Measurements from ENCODE around the gene IGF2R. TPM values are rescaled to one million over a fixed set of nuclear protein-coding genes. Genes with fewer than 3 reads are reported as not detected.

The IGF2R gene
- total RNA-seq, 1 experiment from 2014 or later: 75.3 TPM

DNA sequence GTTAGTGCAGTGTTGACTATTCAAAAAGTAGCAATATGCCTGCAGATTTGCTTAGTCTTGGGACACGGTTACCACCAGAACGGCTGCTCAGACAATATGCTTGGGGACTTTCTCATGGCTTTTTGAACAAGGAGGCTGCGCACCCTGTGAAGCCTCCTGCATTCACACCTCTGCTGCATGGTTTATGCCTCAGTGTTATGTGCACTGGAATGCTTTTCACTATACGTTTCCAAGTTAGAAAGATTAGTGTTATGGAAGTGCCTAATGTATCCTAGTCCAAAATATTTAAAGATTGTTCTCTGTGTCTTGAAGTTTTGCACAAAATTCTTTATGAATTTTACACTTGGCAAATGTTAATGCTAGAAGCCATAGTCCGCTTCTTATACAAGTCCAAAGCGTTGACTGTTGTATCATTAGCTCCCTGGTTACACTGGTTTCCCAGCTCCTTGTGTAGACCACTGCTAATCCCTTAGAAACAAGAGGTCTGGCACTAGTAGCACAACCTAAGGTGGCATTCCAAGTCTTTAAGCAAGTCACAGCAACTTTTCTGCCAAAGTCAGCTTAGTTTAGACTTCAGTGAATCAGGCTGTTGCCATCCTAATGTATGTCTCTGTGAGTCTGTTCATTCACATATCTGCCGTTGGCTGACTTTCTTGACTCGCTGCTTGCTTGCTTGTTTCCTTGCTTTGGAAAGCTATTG is 126.4 kb downstream of the IGF2R start:
- CTCF ChIA-PET: no interaction called here
- H3K4me1 Mint-ChIP-seq: no peaks in the 10 kb centered on the region
- POLR2A ChIA-PET: no interaction called here
- H3K4me3 Mint-ChIP-seq: no peak overlapping the region
- TF ChIP-seq ZNF423 (CRISPR knock-in tag; IDR thresholded peaks at IDR 0.05): no peak
- no peaks in the 10 kb centered on the region for H3K9me3 Mint-ChIP-seq
- H3K27ac Mint-ChIP-seq: no peak overlapping the region
- ATAC-seq (no peak), DNase-seq (ENCODE audit: low spot score) (no peak)
- H3K36me3 Mint-ChIP-seq: peaks cover 60% of the 10 kb centered on the region
- no peaks in the 10 kb centered on the region for H3K27me3 Mint-ChIP-seq (ENCODE audit: low read depth)

DNA sequence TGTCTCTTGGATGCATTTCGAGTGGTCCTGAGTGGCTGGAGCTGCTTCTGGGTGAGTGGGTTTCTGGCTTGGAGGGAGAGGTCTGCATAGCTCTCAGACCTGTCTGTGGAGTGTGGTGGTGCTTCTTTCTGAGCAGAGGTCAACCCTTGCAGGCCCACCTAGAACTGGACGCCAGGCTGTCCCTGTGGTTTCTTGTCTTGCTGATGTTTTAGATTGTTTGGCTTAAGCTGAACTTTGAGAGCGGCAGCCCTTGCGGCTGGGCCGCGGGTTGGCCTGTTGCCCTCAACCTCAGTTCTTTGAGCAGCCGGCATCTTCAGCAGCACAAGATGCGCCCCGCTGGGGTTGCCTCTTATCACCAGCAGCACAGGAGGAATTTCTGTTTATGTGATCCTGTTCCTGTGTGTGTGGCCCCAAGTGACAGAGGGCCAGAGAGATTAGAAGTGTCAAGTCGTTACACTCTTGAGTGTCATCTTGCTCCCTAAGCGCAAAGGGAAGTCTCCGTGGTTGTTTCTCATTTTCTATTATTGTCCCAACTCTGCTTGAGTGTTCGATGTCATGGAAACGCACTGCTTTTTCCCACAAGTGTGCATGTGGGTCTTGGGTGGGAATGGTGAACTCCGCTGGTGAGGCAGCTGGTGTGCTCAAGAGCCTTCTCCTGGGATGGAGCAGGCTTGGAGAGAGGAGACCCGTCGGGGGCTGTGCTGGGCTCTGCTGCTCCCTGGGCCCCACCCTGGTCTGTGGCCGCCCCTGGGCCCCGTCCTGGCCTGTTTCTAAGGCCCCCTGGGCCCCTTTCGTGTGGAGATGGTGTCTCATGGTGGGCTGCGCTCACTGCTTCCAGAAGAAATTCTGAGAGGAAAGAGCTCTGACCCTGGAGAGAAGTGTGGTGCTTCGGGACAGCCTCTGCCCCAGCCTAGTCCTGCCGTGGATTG is 132.7 kb downstream of the IGF2R start:
- Mint-ChIP-seq H3K27ac (peak overlapping the region; percentile 26; the same call in 1 of the 2 replicates), H3K9me3 (no peaks in the 10 kb centered on the region), H3K36me3 (peaks cover 51% of the 10 kb centered on the region), H3K4me3 (no peak overlapping the region), H3K4me1 (no peaks in the 10 kb centered on the region), H3K27me3 (ENCODE audit: low read depth) (no peaks in the 10 kb centered on the region)
- no peak for TF ChIP-seq SMAD3 (CRISPR knock-in tag; IDR thresholded peaks at IDR 0.05; ENCODE audit: borderline replicate concordance)
- TF ChIP-seq, protein P1, sequence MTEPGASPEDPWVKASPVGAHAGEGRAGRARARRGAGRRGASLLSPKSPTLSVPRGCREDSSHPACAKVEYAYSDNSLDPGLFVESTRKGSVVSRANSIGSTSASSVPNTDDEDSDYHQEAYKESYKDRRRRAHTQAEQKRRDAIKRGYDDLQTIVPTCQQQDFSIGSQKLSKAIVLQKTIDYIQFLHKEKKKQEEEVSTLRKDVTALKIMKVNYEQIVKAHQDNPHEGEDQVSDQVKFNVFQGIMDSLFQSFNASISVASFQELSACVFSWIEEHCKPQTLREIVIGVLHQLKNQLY (CRISPR knock-in tag; IDR thresholded peaks at IDR 0.05): no peak
- TF ChIP-seq, protein P2, sequence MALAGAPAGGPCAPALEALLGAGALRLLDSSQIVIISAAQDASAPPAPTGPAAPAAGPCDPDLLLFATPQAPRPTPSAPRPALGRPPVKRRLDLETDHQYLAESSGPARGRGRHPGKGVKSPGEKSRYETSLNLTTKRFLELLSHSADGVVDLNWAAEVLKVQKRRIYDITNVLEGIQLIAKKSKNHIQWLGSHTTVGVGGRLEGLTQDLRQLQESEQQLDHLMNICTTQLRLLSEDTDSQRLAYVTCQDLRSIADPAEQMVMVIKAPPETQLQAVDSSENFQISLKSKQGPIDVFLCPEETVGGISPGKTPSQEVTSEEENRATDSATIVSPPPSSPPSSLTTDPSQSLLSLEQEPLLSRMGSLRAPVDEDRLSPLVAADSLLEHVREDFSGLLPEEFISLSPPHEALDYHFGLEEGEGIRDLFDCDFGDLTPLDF (CRISPR knock-in tag; IDR thresholded peaks at IDR 0.05): no peak
- no peak for TF ChIP-seq RELA (CRISPR knock-in tag; IDR thresholded peaks at IDR 0.05; ENCODE audit: borderline replicate concordance)
- no peak for TF ChIP-seq TCF7 (CRISPR knock-in tag; IDR thresholded peaks at IDR 0.05; ENCODE audit: low read depth)
- no peak for TF ChIP-seq ATF1 (CRISPR knock-in tag; IDR thresholded peaks at IDR 0.05)
- no peak for TF ChIP-seq PRRX2 (CRISPR knock-in tag; IDR thresholded peaks at IDR 0.05)
- TF ChIP-seq, protein P3, sequence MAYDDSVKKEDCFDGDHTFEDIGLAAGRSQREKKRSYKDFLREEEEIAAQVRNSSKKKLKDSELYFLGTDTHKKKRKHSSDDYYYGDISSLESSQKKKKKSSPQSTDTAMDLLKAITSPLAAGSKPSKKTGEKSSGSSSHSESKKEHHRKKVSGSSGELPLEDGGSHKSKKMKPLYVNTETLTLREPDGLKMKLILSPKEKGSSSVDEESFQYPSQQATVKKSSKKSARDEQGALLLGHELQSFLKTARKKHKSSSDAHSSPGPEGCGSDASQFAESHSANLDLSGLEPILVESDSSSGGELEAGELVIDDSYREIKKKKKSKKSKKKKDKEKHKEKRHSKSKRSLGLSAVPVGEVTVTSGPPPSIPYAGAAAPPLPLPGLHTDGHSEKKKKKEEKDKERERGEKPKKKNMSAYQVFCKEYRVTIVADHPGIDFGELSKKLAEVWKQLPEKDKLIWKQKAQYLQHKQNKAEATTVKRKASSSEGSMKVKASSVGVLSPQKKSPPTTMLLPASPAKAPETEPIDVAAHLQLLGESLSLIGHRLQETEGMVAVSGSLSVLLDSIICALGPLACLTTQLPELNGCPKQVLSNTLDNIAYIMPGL (CRISPR knock-in tag; IDR thresholded peaks at IDR 0.05): no peak
- no peak for TF ChIP-seq GRHL2 (CRISPR knock-in tag; IDR thresholded peaks at IDR 0.05; ENCODE audit: insufficient replicate concordance, severe bottlenecking)
- no peak for ATAC-seq
- no peak for DNase-seq (ENCODE audit: low spot score)
- ChIA-PET POLR2A (interaction anchor here (1.2 kb wide), 1 partner anchor 11 kb away, joined by 3 read pairs; no protein-coding TSS in a partner anchor), CTCF (interaction anchor here (0.8 to 1.6 kb wide), 3 partner anchors 13 to 354 kb away, joined by 3 to 8 read pairs (median 4); no protein-coding TSS in a partner anchor)

DNA sequence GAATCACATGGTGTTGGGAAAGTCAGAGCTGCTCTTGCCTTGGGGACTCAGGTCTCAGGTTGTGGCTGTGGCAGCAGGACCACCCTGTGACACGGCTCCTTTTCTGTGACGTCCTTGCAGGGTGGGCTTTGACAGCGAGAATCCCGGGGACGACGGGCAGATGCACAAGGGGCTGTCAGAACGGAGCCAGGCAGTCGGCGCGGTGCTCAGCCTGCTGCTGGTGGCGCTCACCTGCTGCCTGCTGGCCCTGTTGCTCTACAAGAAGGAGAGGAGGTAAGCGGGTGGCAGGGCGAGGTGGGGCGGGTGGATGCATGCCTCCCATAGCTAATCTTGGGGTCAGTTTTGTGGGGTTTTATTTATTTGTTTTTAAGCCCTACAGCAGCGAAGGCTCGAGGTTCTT is 133.5 kb downstream of the IGF2R start:
- peaks cover 48% of the 10 kb centered on the region for H3K36me3 Mint-ChIP-seq
- no peaks in the 10 kb centered on the region for H3K4me1 Mint-ChIP-seq
- no peaks in the 10 kb centered on the region for H3K27me3 Mint-ChIP-seq (ENCODE audit: low read depth)
- no peak for TF ChIP-seq JAZF1 (CRISPR knock-in tag; IDR thresholded peaks at IDR 0.05)
- TF ChIP-seq SMAD3 (CRISPR knock-in tag; IDR thresholded peaks at IDR 0.05; ENCODE audit: borderline replicate concordance): no peak
- no peak for TF ChIP-seq ZNF219 (CRISPR knock-in tag; IDR thresholded peaks at IDR 0.05; ENCODE audit: borderline replicate concordance)
- TF ChIP-seq, protein P1 (CRISPR knock-in tag; IDR thresholded peaks at IDR 0.05): no peak
- TF ChIP-seq ATF1 (CRISPR knock-in tag; IDR thresholded peaks at IDR 0.05): no peak
- TF ChIP-seq CREB1 (CRISPR knock-in tag; IDR thresholded peaks at IDR 0.05): no peak
- TF ChIP-seq, protein P4, sequence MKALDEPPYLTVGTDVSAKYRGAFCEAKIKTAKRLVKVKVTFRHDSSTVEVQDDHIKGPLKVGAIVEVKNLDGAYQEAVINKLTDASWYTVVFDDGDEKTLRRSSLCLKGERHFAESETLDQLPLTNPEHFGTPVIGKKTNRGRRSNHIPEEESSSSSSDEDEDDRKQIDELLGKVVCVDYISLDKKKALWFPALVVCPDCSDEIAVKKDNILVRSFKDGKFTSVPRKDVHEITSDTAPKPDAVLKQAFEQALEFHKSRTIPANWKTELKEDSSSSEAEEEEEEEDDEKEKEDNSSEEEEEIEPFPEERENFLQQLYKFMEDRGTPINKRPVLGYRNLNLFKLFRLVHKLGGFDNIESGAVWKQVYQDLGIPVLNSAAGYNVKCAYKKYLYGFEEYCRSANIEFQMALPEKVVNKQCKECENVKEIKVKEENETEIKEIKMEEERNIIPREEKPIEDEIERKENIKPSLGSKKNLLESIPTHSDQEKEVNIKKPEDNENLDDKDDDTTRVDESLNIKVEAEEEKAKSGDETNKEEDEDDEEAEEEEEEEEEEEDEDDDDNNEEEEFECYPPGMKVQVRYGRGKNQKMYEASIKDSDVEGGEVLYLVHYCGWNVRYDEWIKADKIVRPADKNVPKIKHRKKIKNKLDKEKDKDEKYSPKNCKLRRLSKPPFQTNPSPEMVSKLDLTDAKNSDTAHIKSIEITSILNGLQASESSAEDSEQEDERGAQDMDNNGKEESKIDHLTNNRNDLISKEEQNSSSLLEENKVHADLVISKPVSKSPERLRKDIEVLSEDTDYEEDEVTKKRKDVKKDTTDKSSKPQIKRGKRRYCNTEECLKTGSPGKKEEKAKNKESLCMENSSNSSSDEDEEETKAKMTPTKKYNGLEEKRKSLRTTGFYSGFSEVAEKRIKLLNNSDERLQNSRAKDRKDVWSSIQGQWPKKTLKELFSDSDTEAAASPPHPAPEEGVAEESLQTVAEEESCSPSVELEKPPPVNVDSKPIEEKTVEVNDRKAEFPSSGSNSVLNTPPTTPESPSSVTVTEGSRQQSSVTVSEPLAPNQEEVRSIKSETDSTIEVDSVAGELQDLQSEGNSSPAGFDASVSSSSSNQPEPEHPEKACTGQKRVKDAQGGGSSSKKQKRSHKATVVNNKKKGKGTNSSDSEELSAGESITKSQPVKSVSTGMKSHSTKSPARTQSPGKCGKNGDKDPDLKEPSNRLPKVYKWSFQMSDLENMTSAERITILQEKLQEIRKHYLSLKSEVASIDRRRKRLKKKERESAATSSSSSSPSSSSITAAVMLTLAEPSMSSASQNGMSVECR (CRISPR knock-in tag; IDR thresholded peaks at IDR 0.05; ENCODE audit: borderline replicate concordance): no peak
- no peak for ATAC-seq
- DNase-seq (ENCODE audit: low spot score): no peak
- H3K4me3 Mint-ChIP-seq: no peak overlapping the region
- ChIA-PET POLR2A (no interaction called here), CTCF (interaction anchor here (1.6 kb wide), 3 partner anchors 14 to 354 kb away, joined by 4 to 8 read pairs (median 4); no protein-coding TSS in a partner anchor)
- H3K27ac Mint-ChIP-seq: peak overlapping the region; percentile 29
- no peaks in the 10 kb centered on the region for H3K9me3 Mint-ChIP-seq
